Endothelial cell of umbilical vein (primary cell): ENCODE data around the gene HDAC1. TPM values are rescaled to one million over a fixed set of nuclear protein-coding genes. Genes with fewer than 3 reads are reported as not detected.

Source experiments
- BruUV-seq: library from RNA; stranded (reverse); fragments of 400-500 nt; replicated peaks from 2 replicates; lab custom pipeline; 2021; lab: Mats Ljungman, UMichigan
- CTCF ChIA-PET: fragments of 300-600, 350-600 bp; sonication (Branson Sonifier 250); formaldehyde crosslinking; loops from one replicate; lab custom pipeline; 2021; ENCODE audit warnings: antibody characterized with exemption, inconsistent platforms; lab: Charles Lee
- POLR2A ChIA-PET: fragments of 300-600, 350-600 bp; sonication (Branson Sonifier 250); formaldehyde crosslinking; loops from one replicate; lab custom pipeline; 2021; ENCODE audit warnings: antibody characterized with exemption, inconsistent platforms; lab: Charles Lee
- DNase-seq: peaks from one replicate; pipeline ENCODE4 v3.0.0-alpha.2; 2011; ENCODE audit warnings: low read depth, low spot score
- FAIRE-seq: peaks from 2 replicates; lab custom pipeline; 2011; peaks lifted over from hg19 to GRCh38; lab: Jason Lieb, UNC
- H2AFZ ChIP-seq: 2 replicates; pipeline ENCODE4 v1.6.0; 2012; ENCODE audit warnings: low read depth, low read length, control low read depth, inconsistent platforms
- H3K27ac ChIP-seq: 2 replicates; pipeline ENCODE4 v1.5.1; 2011; ENCODE audit warnings: low read depth, mild to moderate bottlenecking, control low read depth, low read length, moderate library complexity; ENCODE audit not compliant: insufficient read depth
- H3K27me3 ChIP-seq, 2 experiments: 2 replicates each; pipeline versions ENCODE4 v1.6.0 to v1.6.1; 2011; ENCODE audit warnings: low read length in 2 of 2, mixed read lengths in 1 of 2; ENCODE audit not compliant: control insufficient read depth in 2 of 2, insufficient read depth in 2 of 2
- H3K36me3 ChIP-seq, 2 experiments: 2 replicates in 1 of 2; 3 replicates in 1 of 2; pipeline ENCODE4 v1.5.1; 2011; ENCODE audit warnings: low read length in 2 of 2, mild to moderate bottlenecking in 1 of 2, moderate library complexity in 1 of 2; ENCODE audit not compliant: control insufficient read depth in 2 of 2, insufficient read depth in 2 of 2; ENCODE audit errors: extremely low read depth in 1 of 2
- H3K4me1 ChIP-seq: 3 replicates; pipeline ENCODE4 v1.5.1; 2011; ENCODE audit warnings: mild to moderate bottlenecking, low read length; ENCODE audit not compliant: control insufficient read depth, insufficient read depth; ENCODE audit errors: extremely low read depth
- H3K4me2 ChIP-seq: 2 replicates; pipeline ENCODE4 v1.6.1; 2011; ENCODE audit warnings: low read length, control low read depth, mixed read lengths; ENCODE audit not compliant: insufficient read depth
- H3K4me3 ChIP-seq, 3 experiments: fragments of 200-600 bp in 1 of 3; sonication (generic), shearing (Covaris generic) in 1 of 3; replicated peaks in 1 of 3; 2 replicates each; pipeline ENCODE4 v1.5.1; 2011 to 2016; ENCODE audit warnings: control low read depth in 3 of 3, low read length in 3 of 3, mild to moderate bottlenecking in 2 of 3, inconsistent platforms in 1 of 3, low read depth in 1 of 3, moderate library complexity in 1 of 3; ENCODE audit not compliant: insufficient read depth in 1 of 3
- H3K79me2 ChIP-seq: 2 replicates; pipeline ENCODE4 v1.6.0; 2012; ENCODE audit warnings: low read length, inconsistent platforms; ENCODE audit not compliant: control insufficient read depth, insufficient read depth
- H3K9ac ChIP-seq: replicated peaks from 2 replicates; pipeline ENCODE3; 2011; ENCODE audit warnings: low read length, control low read depth; ENCODE audit not compliant: insufficient read depth; ENCODE audit errors: extremely low read depth
- H3K9me1 ChIP-seq: replicated peaks from 3 replicates; pipeline ENCODE4 v1.6.0; 2011; ENCODE audit warnings: mild to moderate bottlenecking, low read length; ENCODE audit not compliant: control insufficient read depth, insufficient read depth; ENCODE audit errors: extremely low read depth
- H3K9me3 ChIP-seq: replicated peaks from 2 replicates; pipeline ENCODE4 v1.5.1; 2012; ENCODE audit warnings: low read length, inconsistent platforms; ENCODE audit not compliant: control insufficient read depth, insufficient read depth
- H4K20me1 ChIP-seq: replicated peaks from 2 replicates; pipeline ENCODE3; 2011; ENCODE audit warnings: mild to moderate bottlenecking, low read length; ENCODE audit not compliant: control insufficient read depth, insufficient read depth; ENCODE audit errors: extremely low read depth
- EZH2 ChIP-seq: IDR thresholded peaks from 2 replicates; pipeline ENCODE4 v1.6.1; 2012; ENCODE audit warnings: borderline replicate concordance, low read depth, mild to moderate bottlenecking, moderate library complexity, low read length, inconsistent platforms; ENCODE audit not compliant: severe bottlenecking
- FOS ChIP-seq: IDR thresholded peaks from 2 replicates; pipeline ENCODE4 v1.6.1; 2011; ENCODE audit warnings: mild to moderate bottlenecking, low read length, moderate library complexity, borderline replicate concordance; ENCODE audit not compliant: insufficient read depth
- GATA2 ChIP-seq: IDR thresholded peaks from 2 replicates; pipeline ENCODE4 v1.7.0; 2011; ENCODE audit warnings: low read depth, mild to moderate bottlenecking, moderate library complexity, mixed read lengths, low read length; ENCODE audit not compliant: insufficient read length, insufficient read depth
- JUN ChIP-seq: IDR thresholded peaks from 2 replicates; pipeline ENCODE4 v1.6.1; 2011; ENCODE audit warnings: borderline replicate concordance, low read depth; ENCODE audit not compliant: insufficient read length, insufficient read depth
- MYC ChIP-seq: IDR thresholded peaks from one replicate; pipeline ENCODE4 v1.6.1; 2011; ENCODE audit warnings: mild to moderate bottlenecking, low read depth, low read length
- POLR2A ChIP-seq: IDR thresholded peaks from 2 replicates; pipeline ENCODE4 v1.6.1; 2012; ENCODE audit warnings: low read depth, mild to moderate bottlenecking, control low read depth, low read length
- POLR2AphosphoS5 ChIP-seq: IDR thresholded peaks from 2 replicates; pipeline ENCODE4 v1.6.1; 2012; ENCODE audit warnings: low read depth, mild to moderate bottlenecking, control low read depth, low read length, moderate library complexity; ENCODE audit not compliant: insufficient read depth
- dilution Hi-C: fragments of 300-500 bp; cut with MboI; formaldehyde crosslinking; loops from one replicate; pipeline ENCODE4 v1.15.0; 2019; ENCODE audit warnings: low sequenced_read_pairs; ENCODE audit not compliant: extremely low pct_ligation_motif_present
- intact Hi-C: fragments of 100-400 bp; cut with micrococcal nuclease; formaldehyde crosslinking; loops from one replicate; pipeline ENCODE4 v1.10.0; 2022
- polyA plus RNA-seq, 4 experiments: library from polyadenylated mRNA; depleted of rRNA in 3 of 4; stranded (reverse) in 3 of 4; unstranded in 1 of 4; fragments of >200 nt; gene quantifications; 2 replicates each; pipeline versions ENCODE4 v1.2.1 to v1.2.3, GENCODE V29; 2011 to 2012; ENCODE audit warnings: missing spikeins in 1 of 4
- total RNA-seq: library from RNA; stranded (reverse); gene quantifications from 2 replicates; pipeline ENCODE4 v1.2.3, GENCODE V29; 2021
- TF ChIP-seq, protein P1 (sequence below): IDR thresholded peaks from 2 replicates; pipeline ENCODE4 v1.6.1; 2011; ENCODE audit not compliant: insufficient read depth, insufficient read length
- TF ChIP-seq, protein P2 (sequence below), 2 donors: IDR thresholded peaks; 1 replicate in 1 of 2; 2 replicates in 1 of 2; pipeline ENCODE4 v1.5.1; 2011; ENCODE audit warnings: low read length in 2 of 2, mild to moderate bottlenecking in 2 of 2, moderate library complexity in 2 of 2, control low read depth in 1 of 2, inconsistent platforms in 1 of 2, low read depth in 1 of 2; ENCODE audit not compliant: insufficient read depth in 1 of 2; ENCODE audit errors: extremely low read depth in 1 of 2

Gene HDAC1
- total and polyA plus RNA-seq, 2 donors (not counting 3 experiments of a cell fraction or from before 2014, with no cell fraction given), result 138 to 141 TPM

DNA sequence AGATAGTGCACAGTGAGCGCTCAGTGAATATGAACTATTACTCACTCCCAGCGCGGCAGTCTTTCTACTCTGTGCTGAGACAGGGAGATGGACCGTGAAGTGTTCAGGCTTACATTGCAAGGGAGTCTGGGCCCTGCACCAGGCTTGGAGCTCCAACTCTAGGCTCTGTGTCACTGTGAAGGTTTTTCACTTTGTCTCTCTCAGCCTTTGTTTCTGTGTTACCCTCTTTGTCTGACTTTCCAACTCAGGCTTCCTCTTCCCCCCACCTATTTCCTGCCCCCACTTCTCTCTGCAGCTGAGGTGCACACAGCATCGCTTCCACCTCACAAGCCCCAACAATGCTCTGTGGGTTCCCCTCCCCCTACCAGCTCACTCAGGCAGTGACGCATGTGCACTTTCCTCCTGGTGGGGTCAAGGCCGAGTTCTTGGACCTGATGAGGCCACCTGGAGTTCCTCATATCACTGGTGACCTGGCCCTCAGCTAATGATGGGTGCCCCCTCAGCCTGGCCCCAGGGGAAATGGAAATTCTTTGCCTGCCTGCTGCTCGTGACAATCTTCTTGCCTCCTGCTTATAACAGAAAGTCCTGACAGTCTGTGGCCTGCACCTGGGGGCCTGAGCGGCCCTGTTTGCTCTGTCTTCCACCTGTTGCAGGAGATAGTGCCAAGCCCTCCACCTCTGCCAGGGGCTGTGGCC lies 41.9 kb upstream of the HDAC1 start:
- Histone ChIP-seq H3K27ac (peak overlapping the region; percentile 77), H3K4me2 (peak overlapping the region; percentile 6), H3K27me3 (no peaks in the 10 kb centered on the region), H3K79me2 (no peaks in the 10 kb centered on the region), H2AFZ (peak overlapping the region; percentile 9), H3K36me3 (no peaks in the 10 kb centered on the region), H4K20me1 (no peaks in the 10 kb centered on the region), H3K9me1 (no peaks in the 10 kb centered on the region), H3K4me3 (no peak overlapping the region), H3K9me3 (no peaks in the 10 kb centered on the region), H3K9ac (peak overlapping the region; percentile 49), H3K4me1 (peaks cover 47% of the 10 kb centered on the region)
- ChIA-PET CTCF (interaction anchor here (0.7 to 6.3 kb wide), 11 partner anchors 10 to 86 kb away, joined by 3 to 73 read pairs (median 12); partner anchors contain the start of genes HDAC1 and MARCKSL1), POLR2A (interaction anchor here (0.6 to 2.0 kb wide), 5 partner anchors 9 to 86 kb away, joined by 5 to 18 read pairs (median 9); partner anchors contain the start of gene MARCKSL1)
- BruUV-seq, result no TSS peak
- DNase-seq, result peak; percentile 88
- dilution Hi-C loops (no loop called here), intact Hi-C loops (loop anchor here (1.0 to 2.0 kb wide), 4 partner anchors 9 to 85 kb away; partner anchors contain the start of gene HDAC1)
- FAIRE-seq, result peak; percentile 98
- TF ChIP-seq, protein P1, sequence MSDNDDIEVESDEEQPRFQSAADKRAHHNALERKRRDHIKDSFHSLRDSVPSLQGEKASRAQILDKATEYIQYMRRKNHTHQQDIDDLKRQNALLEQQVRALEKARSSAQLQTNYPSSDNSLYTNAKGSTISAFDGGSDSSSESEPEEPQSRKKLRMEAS, result peak; percentile 64
- TF ChIP-seq POLR2AphosphoS5, result peak; percentile 81
- TF ChIP-seq, protein P2, sequence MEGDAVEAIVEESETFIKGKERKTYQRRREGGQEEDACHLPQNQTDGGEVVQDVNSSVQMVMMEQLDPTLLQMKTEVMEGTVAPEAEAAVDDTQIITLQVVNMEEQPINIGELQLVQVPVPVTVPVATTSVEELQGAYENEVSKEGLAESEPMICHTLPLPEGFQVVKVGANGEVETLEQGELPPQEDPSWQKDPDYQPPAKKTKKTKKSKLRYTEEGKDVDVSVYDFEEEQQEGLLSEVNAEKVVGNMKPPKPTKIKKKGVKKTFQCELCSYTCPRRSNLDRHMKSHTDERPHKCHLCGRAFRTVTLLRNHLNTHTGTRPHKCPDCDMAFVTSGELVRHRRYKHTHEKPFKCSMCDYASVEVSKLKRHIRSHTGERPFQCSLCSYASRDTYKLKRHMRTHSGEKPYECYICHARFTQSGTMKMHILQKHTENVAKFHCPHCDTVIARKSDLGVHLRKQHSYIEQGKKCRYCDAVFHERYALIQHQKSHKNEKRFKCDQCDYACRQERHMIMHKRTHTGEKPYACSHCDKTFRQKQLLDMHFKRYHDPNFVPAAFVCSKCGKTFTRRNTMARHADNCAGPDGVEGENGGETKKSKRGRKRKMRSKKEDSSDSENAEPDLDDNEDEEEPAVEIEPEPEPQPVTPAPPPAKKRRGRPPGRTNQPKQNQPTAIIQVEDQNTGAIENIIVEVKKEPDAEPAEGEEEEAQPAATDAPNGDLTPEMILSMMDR (IDR thresholded peaks at IDR 0.05; ENCODE audit: extremely low read depth in 1 of 2, insufficient read depth in 1 of 2, low read depth in 1 of 2, low read length in 2 of 2), result no peak
- TF ChIP-seq EZH2, result no peak
- TF ChIP-seq JUN, result peak; percentile 49
- peak; percentile 81 for TF ChIP-seq FOS
- peak; percentile 61 for TF ChIP-seq POLR2A
- peak; percentile 50 for TF ChIP-seq MYC
- peak; percentile 41 for TF ChIP-seq GATA2
